ENCODE measurements around the gene DAB2IP. TPM values are rescaled to one million over a fixed set of nuclear protein-coding genes. Genes with fewer than 3 reads are reported as not detected.

DAB2IP gene
- polyA plus RNA-seq (2013, experiment 1 of 2) = 13.7 TPM
- polyA plus RNA-seq (2013, experiment 2 of 2) = 12.0 TPM

- H2BK5ac ChIP-seq (ENCODE audit: low read depth, low read length, poor library complexity, severe bottlenecking) = peak within 1 kb of the TSS; percentile 22
- peaks cover 39% of the 10 kb centered on the region for H3K4me1 ChIP-seq (ENCODE audit: control insufficient read depth, insufficient read depth, low read depth, low read length)
- no peak within 1 kb of the TSS for H3K27ac ChIP-seq (ENCODE audit: low read length, poor library complexity, severe bottlenecking)
- H3K4ac ChIP-seq (ENCODE audit: low read depth in 1 of 2, low read length in 2 of 2) = no peak within 1 kb of the TSS
- peak; percentile 42 for DNase-seq
- 2% methylated on average over 57 of the region's 79 CpGs for WGBS
- H4K8ac ChIP-seq (ENCODE audit: low read length) = peak within 1 kb of the TSS; percentile 45
- H3K4me2 ChIP-seq (ENCODE audit: low read length, poor library complexity, severe bottlenecking) = peak within 1 kb of the TSS; percentile 99
- H3K4me3 ChIP-seq (ENCODE audit: insufficient read depth in 1 of 2, low read depth in 1 of 2, low read length in 2 of 2) = peak within 1 kb of the TSS; percentile 58 to 60
- H3K9me3 ChIP-seq (ENCODE audit: control insufficient read depth, low read length) = no peaks in the 10 kb centered on the region
- peak within 1 kb of the TSS; percentile 38 to 78 for H3K18ac ChIP-seq (ENCODE audit: low read depth in 1 of 2, low read length in 2 of 2)
- peak within 1 kb of the TSS; percentile 76 for H4K91ac ChIP-seq (ENCODE audit: low read length)
- peaks cover 0 to 76% of the 10 kb centered on the region in 2 experiments for H3K27me3 ChIP-seq (ENCODE audit: control insufficient read depth in 1 of 2, insufficient read depth in 1 of 2, low read length in 2 of 2)
- H2BK12ac ChIP-seq (ENCODE audit: low read length in 2 of 2) = peak within 1 kb of the TSS in 1 of 2 experiments; percentile 89
- peak within 1 kb of the TSS; percentile 34 for H2BK15ac ChIP-seq (ENCODE audit: low read depth, poor library complexity, severe bottlenecking)
- H3K79me1 ChIP-seq (replicated peaks; ENCODE audit: low read length, poor library complexity, severe bottlenecking) = peaks cover 27% of the 10 kb centered on the region
- peak within 1 kb of the TSS in 1 of 2 experiments; percentile 38 for H3K23ac ChIP-seq (ENCODE audit: low read length in 2 of 2)
- peak within 1 kb of the TSS; percentile 76 for H2AFZ ChIP-seq (ENCODE audit: low read depth, low read length)
- peak within 1 kb of the TSS in 1 of 2 experiments; percentile 58 for H3K14ac ChIP-seq (ENCODE audit: low read length in 2 of 2)
- H2BK120ac ChIP-seq (ENCODE audit: low read depth, low read length) = peak within 1 kb of the TSS; percentile 15
- no peak within 1 kb of the TSS for H2AK5ac ChIP-seq (ENCODE audit: low read length, severe bottlenecking)
- peak within 1 kb of the TSS; percentile 55 for H3K9ac ChIP-seq (ENCODE audit: low read length)
- peaks cover 0 to 5% of the 10 kb centered on the region in 2 experiments for H3K36me3 ChIP-seq (ENCODE audit: control insufficient read depth in 1 of 2, insufficient read depth in 2 of 2, low read depth in 1 of 2, low read length in 2 of 2)
Observed at GRCh38 chr9:121651295-121652020, at the start of gene DAB2IP. DAB2IP (plus strand) TSS chr9:121651634; CDS start chr9:121651776, 142 bp downstream.

DNA sequence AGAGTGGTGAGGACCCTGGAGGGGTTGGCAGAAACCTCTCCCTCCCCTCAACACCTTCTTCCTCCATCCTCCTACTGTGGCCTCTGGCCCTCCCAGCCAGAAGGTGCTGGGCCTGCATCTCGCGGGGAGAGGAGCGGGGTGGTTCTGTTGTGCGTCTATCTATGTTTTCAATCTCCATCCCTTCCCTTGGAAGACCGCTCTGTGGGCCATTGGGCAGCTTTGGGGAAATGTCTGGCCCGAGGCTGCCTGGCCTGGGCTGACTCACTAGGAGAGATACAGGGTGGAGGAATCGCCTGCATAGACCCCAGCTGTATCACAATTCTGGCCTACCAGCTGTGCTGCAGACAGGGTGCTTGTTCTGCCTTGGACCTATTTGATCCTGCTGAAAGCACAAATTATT lies 48.4 kb upstream of the DAB2IP start:
- H3K23ac ChIP-seq (ENCODE audit: low read length in 2 of 2) = no peak overlapping the region
- H3K27me3 ChIP-seq (ENCODE audit: control insufficient read depth in 1 of 2, insufficient read depth in 1 of 2, low read length in 2 of 2) = peaks cover 12 to 62% of the 10 kb centered on the region in 2 experiments
- no peak overlapping the region for H4K91ac ChIP-seq (ENCODE audit: low read length)
- no peak overlapping the region for H2BK15ac ChIP-seq (ENCODE audit: low read depth, poor library complexity, severe bottlenecking)
- H4K8ac ChIP-seq (ENCODE audit: low read length) = no peak overlapping the region
- H3K4me3 ChIP-seq (ENCODE audit: insufficient read depth in 1 of 2, low read depth in 1 of 2, low read length in 2 of 2) = no peak overlapping the region
- H3K14ac ChIP-seq (ENCODE audit: low read length in 2 of 2) = no peak overlapping the region
- H2AK5ac ChIP-seq (ENCODE audit: low read length, severe bottlenecking) = no peak overlapping the region
- H2BK12ac ChIP-seq (ENCODE audit: low read length in 2 of 2) = no peak overlapping the region
- no peaks in the 10 kb centered on the region for H3K36me3 ChIP-seq (ENCODE audit: control insufficient read depth in 1 of 2, insufficient read depth in 2 of 2, low read depth in 1 of 2, low read length in 2 of 2)
- H3K27ac ChIP-seq (ENCODE audit: low read length, poor library complexity, severe bottlenecking) = no peak overlapping the region
- no peak overlapping the region for H3K4me2 ChIP-seq (ENCODE audit: low read length, poor library complexity, severe bottlenecking)
- peaks cover 26% of the 10 kb centered on the region for H3K4me1 ChIP-seq (ENCODE audit: control insufficient read depth, insufficient read depth, low read depth, low read length)
- H3K4ac ChIP-seq (ENCODE audit: low read depth in 1 of 2, low read length in 2 of 2) = no peak overlapping the region
- no peak for DNase-seq
- no peak overlapping the region for H2AFZ ChIP-seq (ENCODE audit: low read depth, low read length)
- no peak overlapping the region for H3K18ac ChIP-seq (ENCODE audit: low read depth in 1 of 2, low read length in 2 of 2)
- WGBS = 90% methylated on average over 7 of the region's 7 CpGs
- H3K79me1 ChIP-seq (replicated peaks; ENCODE audit: low read length, poor library complexity, severe bottlenecking) = peaks cover 12% of the 10 kb centered on the region
- no peak overlapping the region for H2BK120ac ChIP-seq (ENCODE audit: low read depth, low read length)
- H2BK5ac ChIP-seq (ENCODE audit: low read depth, low read length, poor library complexity, severe bottlenecking) = no peak overlapping the region
- H3K9ac ChIP-seq (ENCODE audit: low read length) = no peak overlapping the region
- no peaks in the 10 kb centered on the region for H3K9me3 ChIP-seq (ENCODE audit: control insufficient read depth, low read length)

DNA sequence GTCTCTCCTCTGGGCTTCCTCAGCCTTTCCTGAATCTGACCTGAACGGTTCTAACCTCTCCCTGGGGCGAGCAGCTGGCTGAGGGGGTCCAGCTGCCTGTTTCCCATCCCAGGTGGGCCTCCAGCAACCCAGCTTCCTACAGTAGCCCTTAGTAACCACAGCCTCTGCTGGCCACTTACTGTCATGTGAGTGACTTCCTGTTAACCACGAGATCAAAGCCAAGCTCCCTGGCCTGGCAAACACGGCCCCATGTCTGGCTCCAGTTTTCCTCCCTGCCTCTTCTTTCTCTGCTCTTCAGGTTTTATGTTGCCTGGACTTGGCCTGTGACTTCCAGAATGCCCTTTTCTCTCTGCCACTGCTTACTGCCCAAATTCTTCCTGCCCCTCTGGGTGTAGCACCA lies 47.2 kb upstream of the DAB2IP start:
- H2BK120ac ChIP-seq (ENCODE audit: low read depth, low read length) = peak overlapping the region; percentile 71
- H3K36me3 ChIP-seq (ENCODE audit: control insufficient read depth in 1 of 2, insufficient read depth in 2 of 2, low read depth in 1 of 2, low read length in 2 of 2) = no peaks in the 10 kb centered on the region
- peaks cover 12% of the 10 kb centered on the region for H3K79me1 ChIP-seq (replicated peaks; ENCODE audit: low read length, poor library complexity, severe bottlenecking)
- no peak overlapping the region for H3K23ac ChIP-seq (ENCODE audit: low read length in 2 of 2)
- H4K8ac ChIP-seq (ENCODE audit: low read length) = peak overlapping the region; percentile 41
- H3K4me3 ChIP-seq (ENCODE audit: insufficient read depth in 1 of 2, low read depth in 1 of 2, low read length in 2 of 2) = no peak overlapping the region
- H3K27me3 ChIP-seq (ENCODE audit: control insufficient read depth in 1 of 2, insufficient read depth in 1 of 2, low read length in 2 of 2) = peaks cover 12 to 55% of the 10 kb centered on the region in 2 experiments
- H2AK5ac ChIP-seq (ENCODE audit: low read length, severe bottlenecking) = no peak overlapping the region
- WGBS = 18% methylated on average over 4 of the region's 4 CpGs
- peak; percentile 54 for DNase-seq
- peak overlapping the region; percentile 55 for H4K91ac ChIP-seq (ENCODE audit: low read length)
- peak overlapping the region; percentile 32 to 59 for H3K4ac ChIP-seq (ENCODE audit: low read depth in 1 of 2, low read length in 2 of 2)
- peak overlapping the region; percentile 54 to 87 for H3K18ac ChIP-seq (ENCODE audit: low read depth in 1 of 2, low read length in 2 of 2)
- H3K27ac ChIP-seq (ENCODE audit: low read length, poor library complexity, severe bottlenecking) = no peak overlapping the region
- peak overlapping the region; percentile 59 to 93 for H2BK12ac ChIP-seq (ENCODE audit: low read length in 2 of 2)
- H3K14ac ChIP-seq (ENCODE audit: low read length in 2 of 2) = no peak overlapping the region
- H3K4me1 ChIP-seq (ENCODE audit: control insufficient read depth, insufficient read depth, low read depth, low read length) = peaks cover 15% of the 10 kb centered on the region
- no peak overlapping the region for H3K9ac ChIP-seq (ENCODE audit: low read length)
- no peaks in the 10 kb centered on the region for H3K9me3 ChIP-seq (ENCODE audit: control insufficient read depth, low read length)
- H2BK15ac ChIP-seq (ENCODE audit: low read depth, poor library complexity, severe bottlenecking) = peak overlapping the region; percentile 65
- no peak overlapping the region for H3K4me2 ChIP-seq (ENCODE audit: low read length, poor library complexity, severe bottlenecking)
- no peak overlapping the region for H2BK5ac ChIP-seq (ENCODE audit: low read depth, low read length, poor library complexity, severe bottlenecking)
- H2AFZ ChIP-seq (ENCODE audit: low read depth, low read length) = peak overlapping the region; percentile 10

DNA sequence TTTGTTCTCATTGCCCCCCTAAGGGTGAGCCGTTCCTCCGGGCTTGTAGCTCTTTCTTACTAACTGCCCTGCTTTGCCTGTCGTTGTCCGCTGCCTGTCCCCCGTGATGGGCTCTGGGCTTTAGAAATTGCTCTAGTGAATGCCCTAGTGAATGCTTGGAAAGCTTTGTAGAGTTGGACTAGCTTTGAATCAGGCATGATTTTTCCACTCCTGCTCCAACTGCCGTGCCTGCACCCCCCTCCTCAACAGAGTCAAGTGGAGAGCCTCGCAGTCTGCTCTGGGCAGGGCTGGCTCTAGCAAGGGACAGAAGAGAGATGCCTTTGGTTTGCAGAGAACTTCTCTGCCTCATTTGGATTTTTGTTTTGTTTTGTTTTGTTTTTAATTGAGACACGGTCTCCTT lies 46.8 kb upstream of the DAB2IP start:
- peak overlapping the region; percentile 10 for H2AFZ ChIP-seq (ENCODE audit: low read depth, low read length)
- H3K79me1 ChIP-seq (replicated peaks; ENCODE audit: low read length, poor library complexity, severe bottlenecking) = peaks cover 12% of the 10 kb centered on the region
- no peak overlapping the region for H3K27ac ChIP-seq (ENCODE audit: low read length, poor library complexity, severe bottlenecking)
- H3K4me2 ChIP-seq (ENCODE audit: low read length, poor library complexity, severe bottlenecking) = no peak overlapping the region
- no peak overlapping the region for H3K9ac ChIP-seq (ENCODE audit: low read length)
- H4K91ac ChIP-seq (ENCODE audit: low read length) = peak overlapping the region; percentile 14
- peaks cover 12 to 53% of the 10 kb centered on the region in 2 experiments for H3K27me3 ChIP-seq (ENCODE audit: control insufficient read depth in 1 of 2, insufficient read depth in 1 of 2, low read length in 2 of 2)
- no peaks in the 10 kb centered on the region for H3K36me3 ChIP-seq (ENCODE audit: control insufficient read depth in 1 of 2, insufficient read depth in 2 of 2, low read depth in 1 of 2, low read length in 2 of 2)
- peak overlapping the region; percentile 41 for H4K8ac ChIP-seq (ENCODE audit: low read length)
- H3K9me3 ChIP-seq (ENCODE audit: control insufficient read depth, low read length) = no peaks in the 10 kb centered on the region
- peak overlapping the region; percentile 54 to 87 for H3K18ac ChIP-seq (ENCODE audit: low read depth in 1 of 2, low read length in 2 of 2)
- H3K4me1 ChIP-seq (ENCODE audit: control insufficient read depth, insufficient read depth, low read depth, low read length) = peaks cover 16% of the 10 kb centered on the region
- H2BK120ac ChIP-seq (ENCODE audit: low read depth, low read length) = peak overlapping the region; percentile 71
- H3K4ac ChIP-seq (ENCODE audit: low read depth in 1 of 2, low read length in 2 of 2) = peak overlapping the region; percentile 9 to 59
- H2BK12ac ChIP-seq (ENCODE audit: low read length in 2 of 2) = peak overlapping the region; percentile 47 to 59
- H2AK5ac ChIP-seq (ENCODE audit: low read length, severe bottlenecking) = no peak overlapping the region
- DNase-seq = no peak
- H3K4me3 ChIP-seq (ENCODE audit: insufficient read depth in 1 of 2, low read depth in 1 of 2, low read length in 2 of 2) = no peak overlapping the region
- no peak overlapping the region for H3K23ac ChIP-seq (ENCODE audit: low read length in 2 of 2)
- H3K14ac ChIP-seq (ENCODE audit: low read length in 2 of 2) = no peak overlapping the region
- no peak overlapping the region for H2BK5ac ChIP-seq (ENCODE audit: low read depth, low read length, poor library complexity, severe bottlenecking)
- no peak overlapping the region for H2BK15ac ChIP-seq (ENCODE audit: low read depth, poor library complexity, severe bottlenecking)
- 60% methylated on average over 8 of the region's 8 CpGs for WGBS
